ENCODE data around the gene CERCAM.

CERCAM gene

DNA sequence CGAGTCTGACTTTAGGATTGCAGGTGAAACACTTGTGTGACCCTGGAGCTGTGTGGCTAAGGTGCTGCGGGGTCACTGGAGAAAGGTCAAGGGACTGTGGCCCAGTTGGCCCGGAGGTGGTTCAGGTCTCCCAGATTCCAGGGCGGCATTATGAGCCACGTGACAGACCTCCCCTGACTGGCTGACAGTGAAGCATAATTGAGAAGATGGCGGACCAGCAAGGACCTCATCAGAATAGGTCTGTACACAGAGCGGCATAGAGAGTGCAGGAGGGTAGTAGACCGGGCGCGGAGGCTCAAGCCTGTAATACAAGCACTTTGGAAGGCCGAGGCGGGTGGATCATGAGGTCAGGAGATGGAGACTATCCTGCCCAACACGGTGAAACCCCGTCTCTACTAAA lies 34.3 kb downstream of the CERCAM start:
- no peak for DNase-seq (ENCODE audit: low read depth in 4 of 4, low spot score in 1 of 4)

DNA sequence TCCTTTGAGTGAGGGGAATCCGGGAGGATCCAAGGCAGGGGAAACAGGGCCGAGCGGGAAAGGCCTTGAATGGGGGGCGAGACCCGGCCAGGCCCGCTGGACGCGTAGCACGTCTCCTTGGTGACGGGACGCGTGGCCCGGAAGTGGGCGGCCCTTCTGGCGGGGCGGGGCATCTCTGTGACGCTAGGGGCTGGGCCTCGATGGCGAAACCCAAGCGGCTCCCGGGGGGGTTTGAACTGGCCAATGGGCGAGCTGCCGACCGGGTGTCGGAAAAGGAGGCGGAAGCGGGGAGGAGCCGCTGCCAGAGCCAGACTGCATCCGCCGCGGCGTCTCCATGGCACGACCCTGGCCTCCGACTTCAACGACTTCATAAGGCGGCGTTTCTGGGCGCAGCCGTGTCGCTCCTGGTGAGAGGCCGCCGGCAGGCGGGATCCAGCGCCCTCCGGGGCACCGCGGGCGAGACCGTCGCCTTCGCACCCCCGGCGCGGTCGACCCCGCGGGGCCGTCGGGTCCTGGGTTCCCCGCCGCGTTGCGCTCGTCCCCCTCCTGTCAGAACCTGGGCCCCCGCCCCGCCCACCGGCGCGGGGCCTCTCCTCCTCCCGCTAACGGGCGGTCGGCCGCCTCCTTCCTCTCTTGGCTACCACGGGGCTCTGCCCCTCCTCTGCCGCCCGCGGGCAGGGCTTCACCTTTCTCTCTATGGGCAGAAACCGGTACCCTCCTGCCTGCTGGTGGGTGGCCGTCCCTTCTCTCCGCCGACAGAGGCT lies 35.4 kb downstream of the CERCAM start, which contains the start of gene ODF2:
ODF2 (plus strand) TSS at position 158 of the 764 bp plus-strand sequence; CDS start at position 244, 86 bp downstream.
- peak; percentile 93 to 99 (median 97) for DNase-seq (ENCODE audit: low read depth in 4 of 4, low spot score in 1 of 4)

DNA sequence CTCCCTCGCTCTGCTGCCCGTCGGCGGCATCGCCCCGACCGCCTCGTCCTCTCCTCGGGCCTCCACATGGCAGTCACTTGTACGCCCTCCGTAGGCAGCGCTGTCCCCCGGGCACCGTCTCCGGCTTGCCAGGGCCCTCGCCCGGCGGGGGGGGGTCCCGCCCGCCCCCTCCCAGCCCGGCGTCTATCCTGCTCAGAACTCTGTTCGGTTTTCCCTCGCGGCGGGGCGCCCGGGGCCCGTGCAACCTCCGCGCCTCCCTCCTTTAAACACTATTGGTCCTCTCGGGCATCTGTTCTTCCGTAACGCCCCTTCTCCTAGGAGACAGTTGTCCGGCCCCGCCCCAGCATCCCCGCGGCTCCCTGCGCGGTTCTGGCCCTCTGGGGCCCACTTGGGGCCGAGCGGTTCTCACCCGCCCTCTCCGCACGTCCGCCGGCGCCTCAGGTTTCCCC lies 36.0 kb downstream of the CERCAM start:
- DNase-seq (ENCODE audit: low read depth in 4 of 4, low spot score in 1 of 4) = peak; percentile 11 to 69 (median 50)

DNA sequence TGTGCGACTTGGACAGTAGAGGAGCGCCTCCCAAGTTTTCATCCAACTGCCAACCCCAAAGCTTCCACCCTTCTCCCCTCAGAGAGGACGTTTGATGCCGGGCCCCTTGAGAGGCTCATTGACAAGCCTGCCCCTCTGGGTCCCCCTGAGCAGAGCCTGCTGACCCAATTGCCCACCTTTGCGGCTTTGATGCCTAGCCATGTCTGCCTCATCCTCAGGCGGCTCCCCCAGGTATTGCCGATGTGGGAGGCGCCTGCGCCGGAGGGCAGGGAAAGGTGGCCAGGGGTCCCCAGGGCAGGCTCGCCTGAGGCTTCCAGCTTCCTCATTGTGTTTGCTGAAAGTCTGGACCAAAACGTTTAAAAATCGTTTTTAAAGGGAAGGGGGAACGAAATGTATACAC lies 36.5 kb downstream of the CERCAM start:
- DNase-seq (ENCODE audit: low read depth in 4 of 4, low spot score in 1 of 4) = no peak

DNA sequence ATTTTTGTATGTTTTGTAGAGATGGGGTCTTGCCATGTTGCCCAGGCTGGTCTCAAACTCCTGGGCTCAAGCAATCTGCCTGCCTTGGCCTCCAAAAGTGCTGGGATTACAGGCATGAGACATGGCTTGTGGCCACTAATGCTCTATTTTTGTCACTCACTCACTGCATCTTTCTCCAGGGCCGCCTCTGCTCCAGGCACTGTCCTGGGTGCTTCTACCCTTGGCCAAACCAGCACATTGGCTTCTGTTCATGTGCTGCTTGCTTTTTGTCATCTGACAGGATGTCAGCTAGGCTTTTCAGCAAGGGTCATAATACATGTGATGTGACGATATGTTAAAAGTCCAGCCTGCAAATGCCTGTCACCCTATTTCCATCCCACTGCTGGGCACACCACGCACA lies 38.4 kb downstream of the CERCAM start:
- DNase-seq (ENCODE audit: low read depth in 4 of 4, low spot score in 1 of 4) = no peak

DNA sequence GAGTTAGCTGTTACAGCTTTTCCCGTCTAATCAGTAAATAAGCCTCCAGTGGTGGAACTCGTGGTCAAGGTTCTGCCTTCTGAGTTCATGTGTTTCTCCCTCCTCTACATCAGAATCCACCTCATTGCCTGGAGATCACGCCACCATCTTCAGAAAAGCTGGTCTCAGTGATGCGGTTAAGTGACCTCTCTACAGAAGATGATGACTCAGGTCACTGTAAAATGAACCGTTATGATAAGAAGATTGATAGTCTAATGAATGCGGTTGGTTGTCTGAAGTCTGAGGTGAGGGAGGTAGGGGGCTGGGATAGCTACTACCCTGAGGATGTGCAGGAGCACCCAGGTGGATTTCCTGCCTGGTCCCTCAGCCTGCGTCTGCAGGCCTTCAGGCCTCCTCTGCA lies 48.4 kb downstream of the CERCAM start:
- no peak for DNase-seq (ENCODE audit: low read depth in 4 of 4, low spot score in 1 of 4)

DNA sequence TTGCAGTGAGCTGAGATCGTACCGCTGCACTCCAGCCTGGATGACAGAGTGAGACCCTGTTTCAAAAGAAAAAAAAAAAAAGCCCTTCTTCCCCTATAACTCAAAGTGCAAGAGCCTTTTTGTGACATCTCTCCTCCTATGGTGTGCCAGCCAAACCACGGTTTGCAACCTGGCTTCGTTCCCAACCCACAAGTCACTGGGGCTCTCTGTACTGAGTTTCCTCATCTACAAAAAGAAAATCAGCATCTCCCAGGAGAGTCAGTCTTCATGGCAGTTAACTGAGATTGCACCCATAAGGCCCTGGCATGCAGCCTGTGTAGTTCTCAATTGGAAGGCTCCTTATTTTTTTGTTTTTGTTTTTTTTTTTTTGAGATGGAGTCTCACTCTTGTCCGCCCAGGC lies 49.9 kb downstream of the CERCAM start:
- no peak for DNase-seq (ENCODE audit: low read depth in 4 of 4, low spot score in 1 of 4)

DNA sequence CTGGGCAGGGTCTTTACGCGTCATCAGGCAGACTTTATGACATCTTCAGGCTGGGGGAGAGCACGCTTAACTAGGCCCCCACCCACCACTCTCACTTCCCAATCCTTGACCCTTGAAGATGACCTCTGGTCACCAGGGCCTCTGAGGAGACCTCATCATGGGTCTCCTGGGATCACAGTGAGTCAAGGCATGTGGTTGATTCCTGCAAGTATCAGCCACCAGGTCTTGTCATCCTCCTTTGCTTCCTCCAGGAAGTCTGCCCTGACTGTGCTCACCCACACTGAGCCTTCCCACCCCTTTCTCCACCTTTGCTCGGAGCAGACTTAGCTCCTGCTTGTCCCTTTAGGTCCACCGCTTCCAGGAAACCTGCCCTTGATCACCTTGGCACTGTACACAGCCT lies 52.4 kb downstream of the CERCAM start:
- DNase-seq (ENCODE audit: low read depth in 4 of 4, low spot score in 1 of 4) = no peak

DNA sequence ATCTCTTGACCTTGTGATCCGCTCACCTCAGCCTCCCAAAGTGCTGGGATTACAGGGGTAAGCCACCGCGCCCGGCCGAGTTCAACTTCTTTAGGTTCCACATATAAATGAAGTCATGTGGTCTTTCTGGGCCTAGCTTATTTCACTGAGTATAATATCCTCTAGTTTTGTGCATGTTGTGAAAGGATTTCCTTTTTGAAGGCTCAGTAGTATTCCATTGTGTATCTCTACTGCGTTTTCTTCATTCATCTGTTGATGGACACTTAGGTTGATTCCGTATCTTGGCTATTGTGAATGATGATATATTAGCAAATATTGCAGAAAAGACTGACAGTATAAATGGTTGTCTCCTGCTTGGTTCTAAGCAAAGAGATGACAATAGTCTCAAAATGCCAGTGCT lies 55.2 kb downstream of the CERCAM start:
- no peak for DNase-seq (ENCODE audit: low read depth in 4 of 4, low spot score in 1 of 4)

DNA sequence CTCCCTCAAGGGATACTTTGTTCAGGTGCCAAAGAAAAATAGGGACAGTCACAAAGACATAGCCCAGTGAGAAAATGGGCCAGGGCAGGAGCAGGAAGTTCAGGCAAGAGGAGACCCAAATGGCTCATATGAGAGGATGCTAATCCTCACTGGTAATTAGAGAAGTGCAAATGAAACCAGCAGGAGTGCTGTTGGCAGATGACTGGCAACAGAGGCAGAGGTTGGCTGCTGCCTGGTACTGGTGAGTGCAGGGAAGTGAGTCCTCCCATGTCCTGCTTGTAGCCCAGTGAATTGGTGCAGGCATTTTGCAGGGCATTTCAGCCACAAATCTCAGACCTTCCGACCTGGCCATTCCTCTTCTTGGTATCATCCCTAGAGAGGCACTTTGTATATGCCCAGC lies 58.6 kb downstream of the CERCAM start:
- no peak for DNase-seq (ENCODE audit: low read depth in 4 of 4, low spot score in 1 of 4)

DNA sequence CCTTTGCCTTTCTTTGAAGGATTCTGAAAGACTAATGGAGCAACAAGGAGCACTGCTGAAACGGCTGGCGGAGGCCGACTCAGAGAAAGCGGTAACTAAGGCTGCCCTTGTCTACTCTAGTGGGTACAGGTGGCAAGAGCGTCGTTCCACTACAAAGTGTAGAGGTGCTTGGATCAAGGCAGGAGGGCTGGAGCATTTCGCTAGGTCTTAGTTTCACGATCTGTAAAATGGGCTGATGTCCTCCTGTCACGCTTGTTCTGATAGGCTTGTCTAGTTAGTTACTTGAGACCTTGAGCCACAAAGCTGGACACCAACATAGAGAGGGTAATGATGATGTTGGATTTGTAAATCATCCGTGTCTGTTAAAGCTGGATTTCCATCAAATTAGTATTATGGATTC lies 60.9 kb downstream of the CERCAM start:
- no peak for DNase-seq (ENCODE audit: low read depth in 4 of 4, low spot score in 1 of 4)

DNA sequence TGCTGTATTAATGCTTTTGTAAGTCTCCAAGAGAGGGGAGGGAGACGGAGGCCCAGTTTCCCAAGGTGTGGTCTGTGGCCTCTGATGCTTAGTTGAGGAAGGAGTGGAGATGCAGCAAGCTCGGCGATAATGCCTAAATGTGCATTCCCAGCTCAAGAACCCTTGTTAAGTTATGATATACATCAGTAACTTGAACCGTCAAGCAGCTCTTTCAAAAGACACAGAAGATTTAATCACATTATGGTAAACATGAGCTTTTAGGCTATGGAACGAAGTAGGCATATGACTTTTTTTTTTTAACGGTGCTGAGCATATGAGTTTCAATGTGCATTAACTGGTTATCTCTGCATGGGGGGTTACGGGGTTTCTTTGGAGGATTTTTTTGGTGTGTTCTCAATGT lies 61.5 kb downstream of the CERCAM start:
- DNase-seq (ENCODE audit: low read depth in 4 of 4, low spot score in 1 of 4) = no peak

DNA sequence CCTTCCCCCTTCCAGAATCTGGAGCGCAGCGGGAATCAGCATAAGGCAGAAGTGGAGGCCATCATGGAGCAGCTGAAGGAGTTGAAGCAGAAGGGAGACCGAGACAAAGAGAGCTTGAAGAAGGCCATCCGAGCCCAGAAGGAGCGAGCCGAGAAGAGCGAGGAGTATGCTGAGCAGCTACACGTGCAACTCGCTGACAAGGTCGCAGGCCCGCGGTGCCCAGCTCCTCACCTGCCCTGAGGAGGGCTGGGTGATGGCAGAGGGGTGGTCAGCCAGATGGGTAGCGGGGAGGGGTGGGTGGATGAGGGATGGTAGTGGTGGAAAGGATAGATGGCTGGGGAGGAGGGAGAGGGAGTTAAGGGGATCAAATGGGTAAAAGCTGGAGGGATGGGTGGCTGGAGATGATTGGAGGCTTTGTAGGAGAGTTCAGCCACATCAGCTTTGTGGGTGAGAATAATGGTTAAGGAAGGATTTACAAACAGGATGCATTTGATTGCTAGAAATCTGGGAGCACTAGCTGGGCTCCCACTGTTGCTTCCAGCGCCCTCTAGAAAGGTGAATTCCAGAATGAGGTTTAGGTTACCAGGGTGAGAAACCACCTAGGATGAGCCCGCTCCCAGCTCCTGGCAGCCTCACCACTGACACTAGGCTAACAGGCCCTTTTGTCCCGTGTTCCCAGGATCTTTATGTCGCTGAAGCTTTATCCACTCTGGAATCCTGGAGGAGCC lies 64.2 kb downstream of the CERCAM start:
- no peak for DNase-seq (ENCODE audit: low read depth in 4 of 4, low spot score in 1 of 4)

DNA sequence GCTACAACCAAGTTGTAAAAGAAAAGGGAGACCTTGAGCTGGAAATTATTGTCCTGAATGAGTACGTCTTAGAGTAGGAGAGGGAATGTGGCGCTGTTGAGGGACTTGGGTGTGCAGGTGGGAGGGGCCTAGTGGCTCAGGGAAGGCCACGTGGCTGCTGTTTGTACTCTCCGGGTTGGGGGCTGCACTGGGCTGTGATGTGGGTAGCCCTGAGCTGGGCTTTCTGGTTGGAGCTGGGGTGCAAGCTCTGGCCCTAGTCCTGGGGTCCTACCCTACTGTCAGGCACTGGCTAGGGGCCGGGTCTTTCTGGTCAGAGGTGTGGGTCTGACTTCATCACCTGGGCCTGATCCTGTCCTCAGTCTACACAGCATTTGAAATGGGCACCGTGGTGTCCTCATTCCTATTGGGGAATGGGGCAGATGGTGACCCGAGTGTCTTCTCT lies 64.8 kb downstream of the CERCAM start:
- no peak for DNase-seq (ENCODE audit: low read depth in 4 of 4, low spot score in 1 of 4)

DNA sequence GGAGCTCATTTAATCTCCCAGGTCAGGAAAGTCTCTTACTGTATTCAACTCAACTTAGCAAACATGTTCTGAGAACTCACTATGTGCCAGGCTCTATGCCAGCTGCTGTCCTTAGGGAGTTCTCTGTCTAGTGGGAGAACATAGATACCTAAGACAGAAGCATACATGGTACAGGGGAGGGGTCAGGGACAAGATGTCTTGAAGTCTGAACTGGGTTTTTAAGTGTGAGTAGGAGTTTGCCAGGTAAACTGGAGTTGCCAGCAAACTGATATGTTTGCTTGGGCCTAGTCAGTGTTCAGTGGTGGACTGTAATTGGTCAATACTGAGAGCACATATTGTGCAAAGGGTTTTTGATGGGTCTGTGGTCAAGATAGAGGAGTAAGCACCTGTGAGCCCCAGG lies 65.5 kb downstream of the CERCAM start:
- no peak for DNase-seq (ENCODE audit: low read depth in 4 of 4, low spot score in 1 of 4)

Data from stimulated activated CD4-positive, alpha-beta T cell treated with anti-CD3 and anti-CD28 coated beads, Interleukin-1b, Interleukin-23, amount 100 ng/mL, for 24 hours (primary cell).